K562 (cell line): Measurements from ENCODE around the gene CD248. TPM values are rescaled to one million over a fixed set of nuclear protein-coding genes. Genes with fewer than 3 reads are reported as not detected.
A peak's percentile ranks its signal among the peaks of the same experiment; 100 is the strongest.

ENCODE experiments used
- ELF2 ChIP-seq: fragments of 250-450 bp; sonication (Bioruptor Pico); IDR thresholded peaks from 2 replicates; pipeline ENCODE4 v1.5.0; 2021; ENCODE audit warnings: mild to moderate bottlenecking
- EP400 ChIP-seq: fragments of 450-650 bp; IDR thresholded peaks from 2 replicates; pipeline ENCODE4 v1.6.1; 2017; ENCODE audit warnings: antibody characterized with exemption, mild to moderate bottlenecking, moderate library complexity
- FOXJ3 ChIP-seq: sonication (generic); formaldehyde crosslinking; IDR thresholded peaks from 2 replicates; pipeline ENCODE4 v1.4.0; 2020; ENCODE audit warnings: mild to moderate bottlenecking, missing genetic modification reagents
- GATAD2A ChIP-seq: fragments of 450-650 bp; IDR thresholded peaks from 2 replicates; pipeline ENCODE4 v1.6.1; 2017
- HOXB6 ChIP-seq: fragments of 250-450 bp; sonication (Bioruptor Pico); IDR thresholded peaks from 2 replicates; pipeline ENCODE4 v1.5.1; 2022; ENCODE audit warnings: mild to moderate bottlenecking, borderline replicate concordance
- JUN ChIP-seq, 2 experiments: sonication (generic) in 1 of 2; formaldehyde crosslinking in 1 of 2; IDR thresholded peaks; 2 replicates each; pipeline versions ENCODE4 v1.6.1 to v1.8.0; 2012 to 2022; ENCODE audit warnings: borderline replicate concordance in 2 of 2, mild to moderate bottlenecking in 2 of 2, improper control_type of control experiment in 1 of 2, low read depth in 1 of 2, low read length in 1 of 2, missing genetic modification reagents in 1 of 2
- MAFF ChIP-seq: IDR thresholded peaks from 2 replicates; pipeline ENCODE4 v1.6.1; 2012; ENCODE audit warnings: low read length, improper control_type of control experiment
- MEF2A ChIP-seq: IDR thresholded peaks from 2 replicates; pipeline ENCODE4 v1.6.1; 2011; ENCODE audit warnings: low read depth, mild to moderate bottlenecking, low read length, moderate library complexity; ENCODE audit not compliant: control insufficient read depth
- NFE2L1 ChIP-seq: fragments of 450-650 bp; IDR thresholded peaks from 2 replicates; pipeline ENCODE4 v1.6.1; 2016; ENCODE audit warnings: missing genetic modification characterization, low read depth, mild to moderate bottlenecking, missing compliant biosample characterization, moderate library complexity, borderline replicate concordance
- PHF20 ChIP-seq: fragments of 450-650 bp; IDR thresholded peaks from 2 replicates; pipeline ENCODE4 v1.6.1; 2018; ENCODE audit not compliant: partially characterized antibody
- PML ChIP-seq: IDR thresholded peaks from 2 replicates; pipeline ENCODE4 v1.6.1; 2012; ENCODE audit warnings: low read length, inconsistent platforms
- POU5F1 ChIP-seq: fragments of 150-350 bp; IDR thresholded peaks from 2 replicates; pipeline ENCODE4 v1.6.1; 2014; ENCODE audit warnings: borderline replicate concordance, low read length, low read depth, mild to moderate bottlenecking; ENCODE audit not compliant: partially characterized antibody
- SAFB ChIP-seq: fragments of 200-400 bp; formaldehyde crosslinking; IDR thresholded peaks from 2 replicates; pipeline ENCODE4 v1.6.1; 2017; ENCODE audit warnings: low read depth, low read length, borderline replicate concordance
- SP2 ChIP-seq: IDR thresholded peaks from 2 replicates; pipeline ENCODE4 v1.6.1; 2011; ENCODE audit warnings: mild to moderate bottlenecking, low read depth, low read length, moderate library complexity; ENCODE audit not compliant: poor library complexity, severe bottlenecking; ENCODE audit errors: extremely low read depth
- SPI1 ChIP-seq: IDR thresholded peaks from 2 replicates; pipeline ENCODE4 v1.6.1; 2011; ENCODE audit warnings: low read depth, low read length, control low read depth, borderline replicate concordance
- XRCC5 ChIP-seq: fragments of 200-400 bp; formaldehyde crosslinking; IDR thresholded peaks from 2 replicates; pipeline ENCODE4 v1.6.1; 2017; ENCODE audit warnings: low read depth, mild to moderate bottlenecking, low read length
- ZBTB7A ChIP-seq: IDR thresholded peaks from 2 replicates; pipeline ENCODE4 v1.6.1; 2011; ENCODE audit warnings: low read depth, mild to moderate bottlenecking, low read length, moderate library complexity, borderline replicate concordance; ENCODE audit not compliant: control insufficient read depth
- ZNF57 ChIP-seq: fragments of 450-650 bp; formaldehyde crosslinking; IDR thresholded peaks from 2 replicates; pipeline ENCODE4 v1.4.0; 2020; ENCODE audit warnings: mild to moderate bottlenecking, moderate library complexity
- polyA plus RNA-seq, 8 experiments: library from polyadenylated mRNA; depleted of rRNA in 4 of 8; stranded (reverse) in 5 of 8; unstranded in 3 of 8; fragments of >200 nt; fragmentation: Nextera tagmentation in 2 of 8; fragmentation: Illumina TruSeq in 1 of 8; extraction: Ambion mirVana in 2 of 8; extraction: Trizol in 1 of 8; gene quantifications; 2 replicates each; pipeline versions ENCODE4 v1.2.1 to v1.2.3, GENCODE V29; 2011 to 2014; ENCODE audit warnings: inconsistent platforms in 1 of 8, missing spikeins in 1 of 8
- total RNA-seq, 7 experiments: library from RNA; depleted of rRNA in 6 of 7; stranded (reverse); fragments of >200 nt in 6 of 7; fragmentation: Illumina TruSeq in 2 of 7; extraction: Trizol in 2 of 7; gene quantifications; 2 replicates each; pipeline versions ENCODE4 v1.2.1 to v1.2.3, GENCODE V29; 2011 to 2021; ENCODE audit warnings: low replicate concordance in 1 of 7
- TF ChIP-seq, protein P1 (sequence below): fragments of 250-450 bp; sonication (Bioruptor Pico); IDR thresholded peaks from 2 replicates; pipeline ENCODE4 v1.8.0; 2021; ENCODE audit warnings: moderate library complexity, mild to moderate bottlenecking, inconsistent platforms
- TF ChIP-seq, protein P2 (sequence below): fragments of 250-450 bp; sonication (Bioruptor Pico); IDR thresholded peaks from 2 replicates; pipeline ENCODE4 v1.4.0; 2020; ENCODE audit warnings: mild to moderate bottlenecking, moderate library complexity, borderline replicate concordance
- TF ChIP-seq, protein P3 (sequence below): sonication (generic); formaldehyde crosslinking; IDR thresholded peaks from 2 replicates; pipeline ENCODE4 v1.8.0; 2023; ENCODE audit warnings: mild to moderate bottlenecking, missing genetic modification reagents

The CD248 gene
- total and polyA plus RNA-seq, 9 of the 15 experiments (the other 6 are each of a cell fraction or from before 2014, with no cell fraction given): 0.09 TPM; not detected in 8

DNA sequence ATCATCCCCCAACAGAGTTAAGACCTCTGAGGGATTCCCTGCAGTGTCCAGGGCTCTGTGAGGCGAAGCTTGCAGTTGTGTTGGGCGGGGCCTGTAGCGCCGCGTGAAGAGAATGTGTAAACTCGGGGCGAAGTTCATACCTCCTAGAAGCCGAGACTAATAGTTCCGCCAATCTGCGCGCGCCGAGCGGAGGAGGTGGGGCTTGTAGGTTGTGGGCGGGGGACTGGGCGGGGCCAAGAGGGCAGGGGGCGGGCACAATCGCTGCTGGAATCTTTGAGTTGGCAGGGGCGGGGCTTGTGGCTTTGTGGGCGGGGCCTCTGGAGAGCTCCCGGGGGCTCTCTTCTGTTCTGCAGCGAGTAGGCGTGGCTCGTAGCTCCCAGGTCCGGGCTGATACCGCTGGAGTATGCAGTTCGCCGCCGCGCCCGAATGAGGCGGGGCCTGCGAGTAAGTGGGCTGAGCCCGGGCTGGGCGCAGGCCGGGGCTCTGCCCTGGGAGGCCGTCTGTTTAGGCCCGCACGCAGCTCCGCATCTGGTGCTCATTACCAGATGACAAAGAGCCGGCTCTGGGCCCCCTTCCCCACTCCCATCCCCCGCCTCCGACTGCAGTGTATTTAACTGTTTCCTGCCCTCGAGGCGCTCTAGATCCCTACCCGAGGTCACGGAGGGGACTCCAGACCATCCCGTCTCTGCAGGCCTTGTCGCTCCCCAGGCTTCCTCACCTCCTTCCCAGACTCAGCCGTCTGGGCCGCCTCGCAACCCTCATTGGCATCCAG, 4.1 kb downstream of the CD248 start (continued):
- TF ChIP-seq JUN (IDR thresholded peaks at IDR 0.05; ENCODE audit: borderline replicate concordance, low read depth, low read length) (0 out of 2 replicates have a peak, but pooled peaks have one; percentile 15), JUN (CRISPR knock-in tag; IDR thresholded peaks at IDR 0.05; ENCODE audit: borderline replicate concordance) (no peak), ZBTB7A (peak; percentile 18; the same call in 1 of the 2 replicates), EP400 (no peak), GATAD2A (no peak), HOXB6 (CRISPR knock-in tag) (no peak), XRCC5 (no peak), PML (no peak), FOXJ3 (no peak), PHF20 (no peak), MAFF (no peak), NFE2L1 (no peak), POU5F1 (no peak), SAFB (no peak), ELF2 (CRISPR knock-in tag) (no peak), ZNF57 (CRISPR knock-in tag) (no peak), MEF2A (no peak), SP2 (no peak), SPI1 (no peak)
- TF ChIP-seq, protein P1, sequence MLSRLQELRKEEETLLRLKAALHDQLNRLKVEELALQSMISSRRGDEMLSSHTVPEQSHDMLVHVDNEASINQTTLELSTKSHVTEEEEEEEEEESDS (CRISPR knock-in tag): no peak
- TF ChIP-seq, protein P2, sequence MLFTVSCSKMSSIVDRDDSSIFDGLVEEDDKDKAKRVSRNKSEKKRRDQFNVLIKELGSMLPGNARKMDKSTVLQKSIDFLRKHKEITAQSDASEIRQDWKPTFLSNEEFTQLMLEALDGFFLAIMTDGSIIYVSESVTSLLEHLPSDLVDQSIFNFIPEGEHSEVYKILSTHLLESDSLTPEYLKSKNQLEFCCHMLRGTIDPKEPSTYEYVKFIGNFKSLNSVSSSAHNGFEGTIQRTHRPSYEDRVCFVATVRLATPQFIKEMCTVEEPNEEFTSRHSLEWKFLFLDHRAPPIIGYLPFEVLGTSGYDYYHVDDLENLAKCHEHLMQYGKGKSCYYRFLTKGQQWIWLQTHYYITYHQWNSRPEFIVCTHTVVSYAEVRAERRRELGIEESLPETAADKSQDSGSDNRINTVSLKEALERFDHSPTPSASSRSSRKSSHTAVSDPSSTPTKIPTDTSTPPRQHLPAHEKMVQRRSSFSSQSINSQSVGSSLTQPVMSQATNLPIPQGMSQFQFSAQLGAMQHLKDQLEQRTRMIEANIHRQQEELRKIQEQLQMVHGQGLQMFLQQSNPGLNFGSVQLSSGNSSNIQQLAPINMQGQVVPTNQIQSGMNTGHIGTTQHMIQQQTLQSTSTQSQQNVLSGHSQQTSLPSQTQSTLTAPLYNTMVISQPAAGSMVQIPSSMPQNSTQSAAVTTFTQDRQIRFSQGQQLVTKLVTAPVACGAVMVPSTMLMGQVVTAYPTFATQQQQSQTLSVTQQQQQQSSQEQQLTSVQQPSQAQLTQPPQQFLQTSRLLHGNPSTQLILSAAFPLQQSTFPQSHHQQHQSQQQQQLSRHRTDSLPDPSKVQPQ: no peak
- TF ChIP-seq, protein P3, sequence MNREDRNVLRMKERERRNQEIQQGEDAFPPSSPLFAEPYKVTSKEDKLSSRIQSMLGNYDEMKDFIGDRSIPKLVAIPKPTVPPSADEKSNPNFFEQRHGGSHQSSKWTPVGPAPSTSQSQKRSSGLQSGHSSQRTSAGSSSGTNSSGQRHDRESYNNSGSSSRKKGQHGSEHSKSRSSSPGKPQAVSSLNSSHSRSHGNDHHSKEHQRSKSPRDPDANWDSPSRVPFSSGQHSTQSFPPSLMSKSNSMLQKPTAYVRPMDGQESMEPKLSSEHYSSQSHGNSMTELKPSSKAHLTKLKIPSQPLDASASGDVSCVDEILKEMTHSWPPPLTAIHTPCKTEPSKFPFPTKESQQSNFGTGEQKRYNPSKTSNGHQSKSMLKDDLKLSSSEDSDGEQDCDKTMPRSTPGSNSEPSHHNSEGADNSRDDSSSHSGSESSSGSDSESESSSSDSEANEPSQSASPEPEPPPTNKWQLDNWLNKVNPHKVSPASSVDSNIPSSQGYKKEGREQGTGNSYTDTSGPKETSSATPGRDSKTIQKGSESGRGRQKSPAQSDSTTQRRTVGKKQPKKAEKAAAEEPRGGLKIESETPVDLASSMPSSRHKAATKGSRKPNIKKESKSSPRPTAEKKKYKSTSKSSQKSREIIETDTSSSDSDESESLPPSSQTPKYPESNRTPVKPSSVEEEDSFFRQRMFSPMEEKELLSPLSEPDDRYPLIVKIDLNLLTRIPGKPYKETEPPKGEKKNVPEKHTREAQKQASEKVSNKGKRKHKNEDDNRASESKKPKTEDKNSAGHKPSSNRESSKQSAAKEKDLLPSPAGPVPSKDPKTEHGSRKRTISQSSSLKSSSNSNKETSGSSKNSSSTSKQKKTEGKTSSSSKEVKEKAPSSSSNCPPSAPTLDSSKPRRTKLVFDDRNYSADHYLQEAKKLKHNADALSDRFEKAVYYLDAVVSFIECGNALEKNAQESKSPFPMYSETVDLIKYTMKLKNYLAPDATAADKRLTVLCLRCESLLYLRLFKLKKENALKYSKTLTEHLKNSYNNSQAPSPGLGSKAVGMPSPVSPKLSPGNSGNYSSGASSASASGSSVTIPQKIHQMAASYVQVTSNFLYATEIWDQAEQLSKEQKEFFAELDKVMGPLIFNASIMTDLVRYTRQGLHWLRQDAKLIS (CRISPR knock-in tag): 0 out of 2 replicates have a peak, but pooled peaks have one; percentile 71
